Esophagus squamous epithelium (tissue), 5 donors: ENCODE measurements around the gene AKR1B15. TPM values are rescaled to one million over a fixed set of nuclear protein-coding genes. Genes with fewer than 3 reads are reported as not detected.
A peak's percentile ranks its signal among the peaks of the same experiment; 100 is the strongest.
"Not testable (repeated sequence)": the region's sequence is repeated elsewhere in the genome, so short reads cannot be mapped to it uniquely, and the experiment has no call there.

ENCODE experiments used
- DNase-seq: peaks from one replicate; lab custom pipeline; 2025; lab: John Stamatoyannopoulos, UW
- H3K27ac ChIP-seq, 4 donors: fragments of 200-600 bp; sonication (generic); one replicate each; pipeline ENCODE4 v1.5.1; 2016 to 2019; ENCODE audit warnings: mild to moderate bottlenecking in 1 of 4
- H3K27me3 ChIP-seq, 4 donors: fragments of 200-600 bp; sonication (generic); 1 replicate in 3 of 4; 2 replicates in 1 of 4; pipeline versions ENCODE4 v1.5.1 to v1.6.0; 2017 to 2021; ENCODE audit warnings: antibody characterized with exemption in 1 of 4
- H3K36me3 ChIP-seq, 3 donors: fragments of 200-600 bp; sonication (generic); one replicate each; pipeline ENCODE4 v1.5.1; 2016 to 2019
- H3K4me1 ChIP-seq, 3 donors: fragments of 200-600 bp; sonication (generic); one replicate each; pipeline ENCODE4 v1.5.1; 2017 to 2019
- H3K4me3 ChIP-seq, 4 donors: fragments of 200-600 bp; sonication (generic); 1 replicate in 3 of 4; 2 replicates in 1 of 4; pipeline ENCODE4 v1.5.1; 2016 to 2019; ENCODE audit warnings: mild to moderate bottlenecking in 2 of 4, moderate library complexity in 1 of 4
- H3K9me3 ChIP-seq, 3 donors: fragments of 200-600 bp; sonication (generic); one replicate each; pipeline ENCODE4 v1.5.1; 2016 to 2019
- CTCF ChIP-seq, 6 experiments: fragments of 450-650 bp in 4 of 6; fragments of 200-600 bp in 2 of 6; sonication (generic) in 2 of 6; IDR thresholded peaks; one replicate each; pipeline ENCODE4 v1.5.1; 2016 to 2019; ENCODE audit warnings: antibody characterized with exemption in 6 of 6, mild to moderate bottlenecking in 4 of 6, moderate library complexity in 4 of 6
- POLR2A ChIP-seq, 4 donors: fragments of 450-650 bp; IDR thresholded peaks; one replicate each; pipeline ENCODE4 v1.6.1; 2017; ENCODE audit warnings: antibody characterized with exemption in 4 of 4, mild to moderate bottlenecking in 4 of 4, moderate library complexity in 3 of 4
- WGBS, 2 donors: methylation state at CpG; one replicate each; pipeline ENCODE4 v1.1.5; 2018; 5-methylcytosine and 5-hydroxymethylcytosine counted together
- intact Hi-C: fragments of 100-400 bp; cut with DNase I; formaldehyde crosslinking; loops from one replicate; pipeline ENCODE4 v1.15.0; 2022
- total RNA-seq, 4 donors: library from RNA; depleted of rRNA; stranded (reverse); fragments of >200 nt; gene quantifications; one replicate each; pipeline ENCODE4 v1.1.0, GENCODE V29; 2016
- donor health status: DM: yes; HTN: yes; CAD: no.

Gene AKR1B15
- total RNA-seq, 4 donors from 2014 or later: 0.57 to 6.8 (median 4.7) TPM

GRCh38 chr7:134533288-134533771, 15.6 kb upstream of the AKR1B15 start:
- H3K27ac ChIP-seq: peak overlapping the region; percentile 7 to 77 (median 52)
- TF ChIP-seq CTCF (IDR thresholded peaks at IDR 0.05): no peak
- no peak for TF ChIP-seq POLR2A (IDR thresholded peaks at IDR 0.05)
- WGBS, 2 donors: 33 to 65% methylated on average over 1 of the region's 1 CpG
- no peak for DNase-seq
- no peaks in the 10 kb centered on the region for H3K27me3 ChIP-seq
- H3K9me3 ChIP-seq: no peaks in the 10 kb centered on the region
- peaks cover 4 to 62% (median 13%) of the 10 kb centered on the region in 3 donors for H3K4me1 ChIP-seq
- no peak overlapping the region for H3K4me3 ChIP-seq
- H3K36me3 ChIP-seq: peaks cover 0 to 34% (median 0%) of the 10 kb centered on the region in 3 donors
- intact Hi-C loops: no loop called here

GRCh38 chr7:134534633-134535032, 14.3 kb upstream of the AKR1B15 start:
- TF ChIP-seq POLR2A (IDR thresholded peaks at IDR 0.05) (no peak), CTCF (IDR thresholded peaks at IDR 0.05) (no peak)
- Histone ChIP-seq H3K36me3 (peaks cover 0 to 47% (median 0%) of the 10 kb centered on the region in 3 donors), H3K27ac (peak overlapping the region in 1 of 4 donors; percentile 48), H3K4me1 (peaks cover 4 to 49% (median 13%) of the 10 kb centered on the region in 3 donors), H3K27me3 (no peaks in the 10 kb centered on the region), H3K4me3 (no peak overlapping the region), H3K9me3 (no peaks in the 10 kb centered on the region)
- no peak for DNase-seq
- intact Hi-C loops: no loop called here
- 82% methylated on average over 3 of the region's 3 CpGs for WGBS, 2 donors

GRCh38 chr7:134535272-134535918, 13.5 kb upstream of the AKR1B15 start:
- TF ChIP-seq CTCF (IDR thresholded peaks at IDR 0.05) (no peak), POLR2A (IDR thresholded peaks at IDR 0.05) (no peak)
- no peaks in the 10 kb centered on the region for H3K9me3 ChIP-seq
- no peaks in the 10 kb centered on the region for H3K27me3 ChIP-seq
- H3K4me1 ChIP-seq: peaks cover 4 to 41% (median 13%) of the 10 kb centered on the region in 3 donors
- peak overlapping the region in 2 of 4 donors; percentile 29 to 48 for H3K27ac ChIP-seq
- no peak overlapping the region for H3K4me3 ChIP-seq
- DNase-seq: no peak
- peaks cover 0 to 55% (median 0%) of the 10 kb centered on the region in 3 donors for H3K36me3 ChIP-seq
- intact Hi-C loops: no loop called here
- 38 to 53% methylated on average over 1 to 3 of the region's 3 CpGs for WGBS, 2 donors

- Histone ChIP-seq H3K36me3 (peaks cover 0 to 60% (median 0%) of the 10 kb centered on the region in 3 donors), H3K27ac (peak overlapping the region in 1 of 4 donors; percentile 48), H3K9me3 (no peaks in the 10 kb centered on the region), H3K4me1 (peaks cover 4 to 36% (median 13%) of the 10 kb centered on the region in 3 donors), H3K27me3 (no peaks in the 10 kb centered on the region), H3K4me3 (no peak overlapping the region)
- no peak for DNase-seq
- 66 to 76% methylated on average over 3 of the region's 3 CpGs for WGBS, 2 donors
- no peak for TF ChIP-seq CTCF (IDR thresholded peaks at IDR 0.05)
- no peak for TF ChIP-seq POLR2A (IDR thresholded peaks at IDR 0.05)
- intact Hi-C loops: no loop called here
Measured at GRCh38 chr7:134535919-134536299, 13.0 kb upstream of the AKR1B15 start.

GRCh38 chr7:134536558-134536957, 12.4 kb upstream of the AKR1B15 start:
- intact Hi-C loops, DNase-seq, H3K27ac ChIP-seq, H3K4me3 ChIP-seq, H3K9me3 ChIP-seq, H3K27me3 ChIP-seq: not testable (repeated sequence)
- Histone ChIP-seq H3K36me3 (peaks cover 0 to 66% (median 0%) of the 10 kb centered on the region in 3 donors), H3K4me1 (peaks cover 4 to 29% (median 9%) of the 10 kb centered on the region in 3 donors)
- WGBS, 2 donors: 77 to 100% methylated on average over 1 to 3 of the region's 3 CpGs

- H3K4me3 ChIP-seq, intact Hi-C loops, DNase-seq, H3K9me3 ChIP-seq, H3K27ac ChIP-seq, H3K27me3 ChIP-seq: not testable (repeated sequence)
- peaks cover 0 to 69% (median 0%) of the 10 kb centered on the region in 3 donors for H3K36me3 ChIP-seq
- H3K4me1 ChIP-seq: peaks cover 2 to 22% (median 9%) of the 10 kb centered on the region in 3 donors
- WGBS, 2 donors: 82 to 89% methylated on average over 4 to 5 of the region's 5 CpGs
Measured at GRCh38 chr7:134537273-134537781, 11.6 kb upstream of the AKR1B15 start.
